ENCODE measurements around the gene PIP5K1A. TPM values are rescaled to one million over a fixed set of nuclear protein-coding genes. Genes with fewer than 3 reads are reported as not detected.

Gene PIP5K1A
- total and polyA plus RNA-seq, 7 donors = 10.8 to 46.8 (median 31.7) TPM

DNA sequence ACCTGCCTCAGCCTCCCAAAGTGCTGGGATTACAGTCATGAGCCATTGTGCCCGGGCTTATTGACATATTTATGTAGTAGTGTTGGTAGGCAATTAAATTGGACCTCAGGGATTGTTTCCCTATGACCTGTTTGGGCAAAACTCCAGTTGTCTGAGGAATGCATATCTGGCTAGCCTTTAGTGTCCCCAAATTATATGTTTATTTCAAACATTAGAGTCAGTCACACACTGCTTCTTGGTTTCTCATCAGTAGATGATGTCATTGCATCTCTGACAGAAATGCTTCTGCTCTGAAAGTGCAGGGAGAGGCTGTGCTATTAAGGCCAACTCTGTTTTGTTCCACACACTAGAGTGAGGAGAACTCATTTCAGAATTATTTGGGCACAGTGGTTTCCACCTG lies 12.5 kb downstream of the PIP5K1A start:
- Histone ChIP-seq H3K27ac (no peak overlapping the region), H3K9me3 (no peaks in the 10 kb centered on the region), H3K36me3 (ENCODE audit: insufficient read depth in 1 of 2, low read depth in 1 of 2) (peaks cover 0 to 64% of the 10 kb centered on the region in 2 donors), H3K27me3 (ENCODE audit: insufficient read depth in 3 of 3, low read length in 2 of 3) (no peaks in the 10 kb centered on the region), H3K4me3 (no peak overlapping the region), H3K4me1 (peaks cover 9% of the 10 kb centered on the region)
- ATAC-seq (no peak), DNase-seq (no peak)
- WGBS, 3 donors = 67 to 76% (median 71%) methylated on average over 1 of the region's 1 CpG
- TF ChIP-seq, protein P1, sequence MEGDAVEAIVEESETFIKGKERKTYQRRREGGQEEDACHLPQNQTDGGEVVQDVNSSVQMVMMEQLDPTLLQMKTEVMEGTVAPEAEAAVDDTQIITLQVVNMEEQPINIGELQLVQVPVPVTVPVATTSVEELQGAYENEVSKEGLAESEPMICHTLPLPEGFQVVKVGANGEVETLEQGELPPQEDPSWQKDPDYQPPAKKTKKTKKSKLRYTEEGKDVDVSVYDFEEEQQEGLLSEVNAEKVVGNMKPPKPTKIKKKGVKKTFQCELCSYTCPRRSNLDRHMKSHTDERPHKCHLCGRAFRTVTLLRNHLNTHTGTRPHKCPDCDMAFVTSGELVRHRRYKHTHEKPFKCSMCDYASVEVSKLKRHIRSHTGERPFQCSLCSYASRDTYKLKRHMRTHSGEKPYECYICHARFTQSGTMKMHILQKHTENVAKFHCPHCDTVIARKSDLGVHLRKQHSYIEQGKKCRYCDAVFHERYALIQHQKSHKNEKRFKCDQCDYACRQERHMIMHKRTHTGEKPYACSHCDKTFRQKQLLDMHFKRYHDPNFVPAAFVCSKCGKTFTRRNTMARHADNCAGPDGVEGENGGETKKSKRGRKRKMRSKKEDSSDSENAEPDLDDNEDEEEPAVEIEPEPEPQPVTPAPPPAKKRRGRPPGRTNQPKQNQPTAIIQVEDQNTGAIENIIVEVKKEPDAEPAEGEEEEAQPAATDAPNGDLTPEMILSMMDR (IDR thresholded peaks at IDR 0.05) = no peak
- intact Hi-C loops (cut with DNase I) = no loop called here

DNA sequence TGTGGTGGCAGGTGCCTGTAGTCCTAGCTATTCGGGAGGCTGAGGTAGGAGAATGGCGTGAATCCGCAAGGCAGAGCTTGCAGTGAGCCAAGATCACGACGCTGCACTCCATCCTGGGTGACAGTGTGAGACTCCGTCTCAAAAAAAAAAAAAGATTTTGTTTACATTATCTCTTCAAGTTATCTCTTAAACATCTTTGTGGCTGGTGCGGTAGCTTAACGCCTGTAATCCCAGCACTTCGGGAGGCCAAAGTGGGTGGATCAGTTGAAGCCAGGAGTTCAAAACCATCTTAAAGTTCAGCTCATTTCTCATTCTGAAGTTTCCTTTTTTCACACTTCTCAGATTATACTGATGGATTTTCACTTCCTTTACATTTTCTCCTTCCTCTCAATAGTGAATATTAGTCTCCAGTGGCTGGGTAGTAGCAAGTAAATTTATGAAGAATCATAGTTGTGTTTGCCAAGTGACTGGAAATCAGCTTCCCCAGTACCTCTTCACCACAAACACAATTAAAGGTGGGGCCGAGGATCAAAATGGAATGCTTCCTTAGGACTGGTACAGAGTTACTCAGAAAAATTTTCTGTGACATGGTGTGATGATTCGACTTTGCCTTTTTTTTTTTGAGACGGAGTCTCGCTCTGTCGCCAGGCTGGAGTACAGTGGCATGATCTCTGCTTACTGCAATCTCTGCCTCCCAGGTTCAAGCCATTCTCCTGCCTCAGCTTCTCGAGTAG lies 13.8 kb downstream of the PIP5K1A start:
- no peak overlapping the region for H3K4me3 ChIP-seq
- no peaks in the 10 kb centered on the region for H3K27me3 ChIP-seq (ENCODE audit: insufficient read depth in 3 of 3, low read length in 2 of 3)
- H3K4me1 ChIP-seq = peaks cover 9% of the 10 kb centered on the region
- no peak for ATAC-seq
- no peak overlapping the region for H3K27ac ChIP-seq
- intact Hi-C loops (cut with DNase I) = no loop called here
- WGBS, 3 donors = 89 to 94% (median 89%) methylated on average over 15 of the region's 15 CpGs
- no peaks in the 10 kb centered on the region for H3K9me3 ChIP-seq
- DNase-seq = no peak
- TF ChIP-seq, protein P1 (IDR thresholded peaks at IDR 0.05) = no peak
- peaks cover 0 to 55% of the 10 kb centered on the region in 2 donors for H3K36me3 ChIP-seq (ENCODE audit: insufficient read depth in 1 of 2, low read depth in 1 of 2)

DNA sequence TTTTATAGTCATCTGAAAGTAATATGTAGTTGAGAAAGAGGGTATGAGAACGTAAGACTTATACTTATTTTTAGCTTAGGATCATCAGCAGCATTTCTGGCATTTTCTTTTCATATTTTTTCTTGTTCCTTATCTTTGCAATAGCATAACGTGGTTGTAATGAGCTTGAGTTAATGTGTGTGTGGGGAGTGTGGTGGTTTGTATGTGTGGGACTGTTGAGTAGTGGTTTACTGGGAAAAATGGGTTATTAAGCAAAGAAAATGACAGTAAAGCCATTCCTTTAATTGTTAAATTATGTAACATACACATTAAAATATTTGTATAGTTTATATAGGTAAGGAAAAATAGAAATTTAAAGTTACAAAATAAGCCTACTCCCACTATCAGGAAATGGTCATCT lies 15.2 kb downstream of the PIP5K1A start:
- TF ChIP-seq, protein P1 (IDR thresholded peaks at IDR 0.05) = no peak
- intact Hi-C loops (cut with DNase I) = no loop called here
- Histone ChIP-seq H3K4me3 (no peak overlapping the region), H3K27ac (no peak overlapping the region), H3K27me3 (ENCODE audit: insufficient read depth in 3 of 3, low read length in 2 of 3) (no peaks in the 10 kb centered on the region), H3K4me1 (peaks cover 9% of the 10 kb centered on the region), H3K9me3 (no peaks in the 10 kb centered on the region), H3K36me3 (ENCODE audit: insufficient read depth in 1 of 2, low read depth in 1 of 2) (peaks cover 0 to 52% of the 10 kb centered on the region in 2 donors)
- DNase-seq = no peak
- ATAC-seq = no peak
- WGBS, 3 donors = 32 to 54% (median 38%) methylated on average over 2 of the region's 2 CpGs

DNA sequence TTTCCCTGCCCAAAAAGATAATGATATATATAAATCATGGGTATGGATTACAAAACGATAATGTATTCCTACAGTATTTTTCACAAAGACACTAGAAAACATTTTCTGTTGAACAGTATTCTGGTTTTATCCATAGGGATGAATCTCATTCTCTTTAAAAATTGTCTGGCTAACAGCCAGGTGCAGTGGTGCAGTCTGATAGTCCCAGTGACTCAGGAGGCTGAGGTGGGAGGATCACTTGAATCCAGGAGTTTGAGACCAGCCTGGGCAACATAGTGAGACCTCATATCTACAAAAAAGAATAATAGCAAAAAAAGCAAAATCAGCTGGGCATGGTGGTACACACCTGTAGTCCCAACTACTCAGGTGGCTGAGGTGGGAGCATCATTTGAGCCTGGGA lies 23.3 kb downstream of the PIP5K1A start:
- H3K4me1 ChIP-seq = peaks cover 21% of the 10 kb centered on the region
- no peak for DNase-seq
- H3K36me3 ChIP-seq (ENCODE audit: insufficient read depth in 1 of 2, low read depth in 1 of 2) = peaks cover 0 to 41% of the 10 kb centered on the region in 2 donors
- intact Hi-C loops (cut with DNase I) = no loop called here
- WGBS, 3 donors = 72 to 85% (median 82%) methylated on average over 1 of the region's 1 CpG
- H3K27ac ChIP-seq = peak overlapping the region; percentile 55
- H3K4me3 ChIP-seq = no peak overlapping the region
- peak in 2 of 4 donors; percentile 30 to 44 for ATAC-seq
- no peaks in the 10 kb centered on the region for H3K27me3 ChIP-seq (ENCODE audit: insufficient read depth in 3 of 3, low read length in 2 of 3)
- TF ChIP-seq, protein P1 (IDR thresholded peaks at IDR 0.05) = no peak
- no peaks in the 10 kb centered on the region for H3K9me3 ChIP-seq

DNA sequence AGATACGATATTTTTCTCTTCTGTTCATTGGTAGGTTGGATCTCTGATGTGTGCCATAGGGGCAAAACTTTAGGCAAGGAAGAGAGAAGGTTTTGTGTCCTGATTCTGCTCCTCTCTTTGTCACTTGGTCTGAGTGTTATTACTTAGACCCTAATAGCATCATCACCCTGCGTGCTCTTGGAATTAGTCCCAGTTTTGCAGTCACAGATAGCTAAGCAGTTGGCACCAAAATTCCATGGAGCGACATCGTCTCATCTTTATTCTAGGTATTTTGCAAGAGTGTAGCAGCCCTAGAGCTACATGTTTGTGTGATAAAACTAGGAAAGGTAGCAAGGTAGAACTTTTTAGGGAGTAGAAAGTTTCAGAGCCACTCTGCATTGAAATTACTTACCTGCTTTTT lies 23.8 kb downstream of the PIP5K1A start:
- Histone ChIP-seq H3K36me3 (ENCODE audit: insufficient read depth in 1 of 2, low read depth in 1 of 2) (peaks cover 0 to 46% of the 10 kb centered on the region in 2 donors), H3K27me3 (ENCODE audit: insufficient read depth in 3 of 3, low read length in 2 of 3) (no peaks in the 10 kb centered on the region), H3K9me3 (no peaks in the 10 kb centered on the region), H3K4me3 (no peak overlapping the region), H3K27ac (peak overlapping the region; percentile 51), H3K4me1 (peaks cover 21% of the 10 kb centered on the region)
- ATAC-seq = peak; percentile 58 to 84 (median 68)
- intact Hi-C loops (cut with DNase I) = no loop called here
- TF ChIP-seq, protein P1 (IDR thresholded peaks at IDR 0.05) = no peak
- no peak for DNase-seq
- 34 to 46% (median 44%) methylated on average over 4 of the region's 4 CpGs for WGBS, 3 donors
